K562 (cell line): ENCODE results near the gene DOCK4.

Source experiments
- MLX ChIP-seq, 2 experiments: fragments of 450-650 bp in 1 of 2; sonication (generic) in 1 of 2; formaldehyde crosslinking; conservative IDR thresholded peaks; 2 replicates each; pipeline versions ENCODE4 v1.4.0 to v1.8.1; 2020 to 2022; ENCODE audit warnings: mild to moderate bottlenecking in 1 of 2, missing genetic modification reagents in 1 of 2
- PATZ1 ChIP-seq: fragments of 250-450 bp; sonication (Bioruptor Pico); IDR thresholded peaks from 2 replicates; pipeline ENCODE4 v1.5.0; 2020; ENCODE audit warnings: mild to moderate bottlenecking, borderline replicate concordance
- TF ChIP-seq, protein P1 (sequence below): fragments of 250-450 bp; sonication (Bioruptor Pico); IDR thresholded peaks from 2 replicates; pipeline ENCODE4 v1.5.0; 2021; ENCODE audit warnings: mild to moderate bottlenecking, borderline replicate concordance

DNA sequence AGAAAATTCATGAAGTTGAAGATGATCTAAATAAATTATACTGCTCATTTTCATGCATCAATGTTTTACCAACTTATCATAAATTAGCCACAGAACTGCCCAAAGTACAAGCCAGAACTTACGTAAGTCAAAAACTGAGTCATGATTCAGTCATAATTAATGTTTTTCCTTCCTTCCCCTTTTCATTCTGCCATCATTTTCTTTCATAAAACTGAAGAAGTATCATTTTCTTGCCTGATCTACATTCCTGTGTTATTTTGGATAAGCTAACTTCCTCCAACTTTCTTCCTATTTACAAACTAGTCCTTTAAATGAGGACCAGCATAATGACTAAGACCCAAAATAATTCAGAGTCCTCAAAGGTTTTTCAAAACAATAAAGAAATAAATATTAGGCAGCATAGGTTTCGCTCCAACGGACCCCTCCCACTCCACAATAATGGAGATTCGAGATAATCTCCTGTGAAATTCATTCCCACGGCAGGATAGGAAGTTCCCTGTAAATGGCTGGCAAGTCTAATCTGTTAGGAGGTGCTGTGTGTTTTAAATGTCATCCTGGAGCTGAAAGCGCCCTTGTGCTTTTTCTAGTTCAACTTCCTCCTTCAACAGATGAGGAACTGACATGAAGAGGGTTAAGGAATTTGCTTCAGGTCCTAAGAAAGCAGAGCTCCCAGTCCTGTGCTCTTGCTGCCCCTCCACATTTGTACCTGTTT, 218.9 kb downstream of the DOCK4 start:
- TF ChIP-seq PATZ1 (CRISPR knock-in tag), result no peak
- TF ChIP-seq MLX (CRISPR knock-in tag; conservative IDR thresholded peaks at IDR 0.05), result no peak
- TF ChIP-seq, protein P1, sequence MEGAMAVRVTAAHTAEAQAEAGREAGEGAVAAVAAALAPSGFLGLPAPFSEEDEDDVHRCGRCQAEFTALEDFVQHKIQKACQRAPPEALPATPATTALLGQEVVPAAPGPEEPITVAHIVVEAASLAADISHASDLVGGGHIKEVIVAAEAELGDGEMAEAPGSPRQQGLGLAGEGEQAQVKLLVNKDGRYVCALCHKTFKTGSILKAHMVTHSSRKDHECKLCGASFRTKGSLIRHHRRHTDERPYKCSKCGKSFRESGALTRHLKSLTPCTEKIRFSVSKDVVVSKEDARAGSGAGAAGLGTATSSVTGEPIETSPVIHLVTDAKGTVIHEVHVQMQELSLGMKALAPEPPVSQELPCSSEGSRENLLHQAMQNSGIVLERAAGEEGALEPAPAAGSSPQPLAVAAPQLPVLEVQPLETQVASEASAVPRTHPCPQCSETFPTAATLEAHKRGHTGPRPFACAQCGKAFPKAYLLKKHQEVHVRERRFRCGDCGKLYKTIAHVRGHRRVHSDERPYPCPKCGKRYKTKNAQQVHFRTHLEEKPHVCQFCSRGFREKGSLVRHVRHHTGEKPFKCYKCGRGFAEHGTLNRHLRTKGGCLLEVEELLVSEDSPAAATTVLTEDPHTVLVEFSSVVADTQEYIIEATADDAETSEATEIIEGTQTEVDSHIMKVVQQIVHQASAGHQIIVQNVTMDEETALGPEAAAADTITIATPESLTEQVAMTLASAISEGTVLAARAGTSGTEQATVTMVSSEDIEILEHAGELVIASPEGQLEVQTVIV (CRISPR knock-in tag), result no peak
